ENCODE results near the gene MROH2A.

Gene MROH2A

GRCh38 chr2:233772153-233772552 lies 6.0 kb upstream of the MROH2A start:
- Histone ChIP-seq H3K9me3 (peaks cover 0 to 7% (median 3%) of the 10 kb centered on the region in 3 donors), H3K36me3 (no peaks in the 10 kb centered on the region), H3K4me3 (no peak overlapping the region), H3K4me1 (no peaks in the 10 kb centered on the region), H3K27ac (no peak overlapping the region), H3K27me3 (no peaks in the 10 kb centered on the region)
- no peak for DNase-seq
- intact Hi-C loops (cut with DNase I; ENCODE audit: low total_unique reads) = no loop called here
- TF ChIP-seq CTCF (IDR thresholded peaks at IDR 0.05) = no peak

- H3K27ac ChIP-seq = no peak overlapping the region
- no peaks in the 10 kb centered on the region for H3K4me1 ChIP-seq
- H3K36me3 ChIP-seq = no peaks in the 10 kb centered on the region
- peaks cover 0 to 7% (median 5%) of the 10 kb centered on the region in 3 donors for H3K9me3 ChIP-seq
- TF ChIP-seq CTCF (IDR thresholded peaks at IDR 0.05) = no peak
- no peak for DNase-seq
- H3K4me3 ChIP-seq = no peak overlapping the region
- no peaks in the 10 kb centered on the region for H3K27me3 ChIP-seq
- intact Hi-C loops (cut with DNase I; ENCODE audit: low total_unique reads) = no loop called here
Observed at GRCh38 chr2:233772583-233772982, 5.5 kb upstream of the MROH2A start.

GRCh38 chr2:233773854-233774253 lies 4.3 kb upstream of the MROH2A start:
- no peak for TF ChIP-seq CTCF (IDR thresholded peaks at IDR 0.05)
- Histone ChIP-seq H3K9me3 (peaks cover 0 to 7% (median 5%) of the 10 kb centered on the region in 3 donors), H3K27ac (no peak overlapping the region), H3K36me3 (no peaks in the 10 kb centered on the region), H3K27me3 (no peaks in the 10 kb centered on the region), H3K4me3 (no peak overlapping the region), H3K4me1 (no peaks in the 10 kb centered on the region)
- DNase-seq = no peak
- intact Hi-C loops (cut with DNase I; ENCODE audit: low total_unique reads) = no loop called here

- intact Hi-C loops (cut with DNase I; ENCODE audit: low total_unique reads) = no loop called here
- Histone ChIP-seq H3K27ac (no peak overlapping the region), H3K9me3 (peaks cover 0 to 7% (median 5%) of the 10 kb centered on the region in 3 donors), H3K4me3 (no peak overlapping the region), H3K27me3 (no peaks in the 10 kb centered on the region), H3K4me1 (no peaks in the 10 kb centered on the region), H3K36me3 (no peaks in the 10 kb centered on the region)
- TF ChIP-seq CTCF (IDR thresholded peaks at IDR 0.05) = no peak
- DNase-seq = no peak
Observed at GRCh38 chr2:233775414-233775813, 2.7 kb upstream of the MROH2A start.

GRCh38 chr2:233779722-233780121 lies 1.6 kb downstream of the MROH2A start:
- H3K4me3 ChIP-seq = no peak overlapping the region
- H3K9me3 ChIP-seq = peaks cover 0 to 7% (median 5%) of the 10 kb centered on the region in 3 donors
- intact Hi-C loops (cut with DNase I; ENCODE audit: low total_unique reads) = no loop called here
- DNase-seq = no peak
- H3K4me1 ChIP-seq = no peaks in the 10 kb centered on the region
- no peaks in the 10 kb centered on the region for H3K27me3 ChIP-seq
- TF ChIP-seq CTCF (IDR thresholded peaks at IDR 0.05) = no peak
- H3K36me3 ChIP-seq = no peaks in the 10 kb centered on the region
- H3K27ac ChIP-seq = no peak overlapping the region

- H3K4me1 ChIP-seq = no peaks in the 10 kb centered on the region
- intact Hi-C loops (cut with DNase I; ENCODE audit: low total_unique reads) = no loop called here
- H3K27me3 ChIP-seq = no peaks in the 10 kb centered on the region
- H3K4me3 ChIP-seq = no peak overlapping the region
- H3K27ac ChIP-seq = no peak overlapping the region
- DNase-seq = no peak
- no peak for TF ChIP-seq CTCF (IDR thresholded peaks at IDR 0.05)
- H3K9me3 ChIP-seq = peaks cover 0 to 7% (median 5%) of the 10 kb centered on the region in 3 donors
- no peaks in the 10 kb centered on the region for H3K36me3 ChIP-seq
Observed at GRCh38 chr2:233780771-233781170, 2.6 kb downstream of the MROH2A start.

Data from tibial artery (tissue), 4 donors.